ENCODE measurements around the gene TMEM80. TPM values are rescaled to one million over a fixed set of nuclear protein-coding genes. Genes with fewer than 3 reads are reported as not detected.

Gene TMEM80
- total and polyA plus RNA-seq, 2 experiments from 2014 or later: 12.8 to 25.4 TPM

DNA sequence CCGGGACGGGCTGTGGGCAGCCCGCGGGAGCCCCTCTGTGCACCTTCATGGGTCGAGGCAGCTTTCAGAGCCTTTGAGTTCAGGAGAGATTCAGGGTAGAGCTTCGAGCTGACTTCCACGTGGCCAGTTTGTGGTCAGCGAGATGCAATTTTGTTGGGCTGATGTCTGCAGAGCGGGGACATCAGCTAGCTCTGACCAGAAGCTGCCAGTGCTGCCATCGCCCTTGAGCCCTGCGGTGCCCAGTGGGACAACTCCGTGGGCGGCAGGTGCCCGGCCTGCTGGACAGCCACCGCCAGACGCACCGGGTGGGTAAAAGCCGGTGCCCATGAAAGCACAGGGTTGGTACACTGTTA lies 52.4 kb downstream of the TMEM80 start:
- Histone ChIP-seq H3K27ac (ENCODE audit: low read depth) (peak overlapping the region; percentile 67; the same call in 1 of the 2 replicates), H3K4me3 (peak overlapping the region; percentile 89), H3K4me2 (peak overlapping the region; percentile 97), H3K36me3 (ENCODE audit: insufficient read depth) (no peaks in the 10 kb centered on the region; the same call in 1 of the 2 replicates), H3K4me1 (ENCODE audit: insufficient read depth) (peaks cover 34% of the 10 kb centered on the region), H3K79me2 (replicated peaks; ENCODE audit: insufficient read depth) (peaks cover 57% of the 10 kb centered on the region), H3K27me3 (ENCODE audit: insufficient read depth) (no peaks in the 10 kb centered on the region), H3K9me2 (ENCODE audit: insufficient read depth) (no peaks in the 10 kb centered on the region), H4K20me1 (replicated peaks; ENCODE audit: insufficient read depth) (peaks cover 26% of the 10 kb centered on the region), H2AFZ (no peak overlapping the region), H3F3A (replicated peaks; ENCODE audit: low read depth) (peaks cover 10% of the 10 kb centered on the region)
- Mint-ChIP-seq H3K36me3 (ENCODE audit: low read depth) (peaks cover 30% of the 10 kb centered on the region), H3K27me3 (ENCODE audit: insufficient read depth, low read depth, poor library complexity) (peaks cover 25% of the 10 kb centered on the region), H3K4me1 (peaks cover 29% of the 10 kb centered on the region), H3K9me3 (peaks cover 18% of the 10 kb centered on the region; the same call in 2 of the 3 replicates), H3K27ac (peak overlapping the region; percentile 78; the same call in 1 of the 2 replicates), H3K4me3 (peak overlapping the region; percentile 86)
- TF ChIP-seq ZNF114 (CRISPR knock-in tag; IDR thresholded peaks at IDR 0.05) (no peak), ZNF462 (CRISPR knock-in tag; IDR thresholded peaks at IDR 0.05) (no peak), EZH2phosphoT487 (IDR thresholded peaks at IDR 0.05; ENCODE audit: unreplicated experiment) (no peak), EZH2 (IDR thresholded peaks at IDR 0.05; ENCODE audit: low read depth, unreplicated experiment) (no peak), NANOG (IDR thresholded peaks at IDR 0.05; ENCODE audit: borderline replicate concordance) (no peak), REST (IDR thresholded peaks at IDR 0.05; ENCODE audit: unreplicated experiment) (no peak), POLR2AphosphoS5 (IDR thresholded peaks at IDR 0.05; ENCODE audit: low read depth) (no peak)
- no peak for DNase-seq (ENCODE audit: low spot score)
- peak; percentile 2 for ATAC-seq
